Lower leg skin (tissue), 3 donors: ENCODE data around the gene KIAA0513.

Experiments used
- POLR2A ChIP-seq, 2 donors: fragments of 450-650 bp; IDR thresholded peaks; one replicate each; pipeline ENCODE4 v1.6.1; 2016 to 2017; ENCODE audit warnings: antibody characterized with exemption in 2 of 2, mild to moderate bottlenecking in 1 of 2, moderate library complexity in 1 of 2
- TF ChIP-seq, protein P1 (sequence below), 3 donors: fragments of 450-650 bp; IDR thresholded peaks; one replicate each; pipeline ENCODE4 v1.5.1; 2016; ENCODE audit warnings: antibody characterized with exemption in 3 of 3, mild to moderate bottlenecking in 3 of 3, moderate library complexity in 2 of 3

- TF ChIP-seq, protein P1, sequence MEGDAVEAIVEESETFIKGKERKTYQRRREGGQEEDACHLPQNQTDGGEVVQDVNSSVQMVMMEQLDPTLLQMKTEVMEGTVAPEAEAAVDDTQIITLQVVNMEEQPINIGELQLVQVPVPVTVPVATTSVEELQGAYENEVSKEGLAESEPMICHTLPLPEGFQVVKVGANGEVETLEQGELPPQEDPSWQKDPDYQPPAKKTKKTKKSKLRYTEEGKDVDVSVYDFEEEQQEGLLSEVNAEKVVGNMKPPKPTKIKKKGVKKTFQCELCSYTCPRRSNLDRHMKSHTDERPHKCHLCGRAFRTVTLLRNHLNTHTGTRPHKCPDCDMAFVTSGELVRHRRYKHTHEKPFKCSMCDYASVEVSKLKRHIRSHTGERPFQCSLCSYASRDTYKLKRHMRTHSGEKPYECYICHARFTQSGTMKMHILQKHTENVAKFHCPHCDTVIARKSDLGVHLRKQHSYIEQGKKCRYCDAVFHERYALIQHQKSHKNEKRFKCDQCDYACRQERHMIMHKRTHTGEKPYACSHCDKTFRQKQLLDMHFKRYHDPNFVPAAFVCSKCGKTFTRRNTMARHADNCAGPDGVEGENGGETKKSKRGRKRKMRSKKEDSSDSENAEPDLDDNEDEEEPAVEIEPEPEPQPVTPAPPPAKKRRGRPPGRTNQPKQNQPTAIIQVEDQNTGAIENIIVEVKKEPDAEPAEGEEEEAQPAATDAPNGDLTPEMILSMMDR (IDR thresholded peaks at IDR 0.05) = no peak
- TF ChIP-seq POLR2A (IDR thresholded peaks at IDR 0.05) = no peak
Observed at GRCh38 chr16:85051067-85051581, 23.5 kb downstream of the KIAA0513 start.
